RWPE2 (cell line): ENCODE measurements around the gene RBM43.
A peak's percentile ranks its signal among the peaks of the same experiment; 100 is the strongest.

Experiments
- ATAC-seq: fragments of 200-7000 bp; cut with Tn5 transposase; 3 replicates; pipeline ENCODE4 v1.9.1; 2021; ENCODE audit warnings: low read depth
- DNase-seq: peaks from one replicate; pipeline ENCODE4 v3.0.0-alpha.2; 2020; ENCODE audit warnings: low spot score
- H3K27ac ChIP-seq: fragments of 450-650 bp; 2 replicates; pipeline ENCODE4 v1.5.1; 2017; ENCODE audit warnings: mild to moderate bottlenecking; ENCODE audit not compliant: poor library complexity, severe bottlenecking
- H3K27me3 ChIP-seq: fragments of 250-450 bp; sonication (Bioruptor Pico); 2 replicates; pipeline ENCODE4 v1.5.1; 2021; ENCODE audit warnings: mild to moderate bottlenecking, moderate library complexity; ENCODE audit not compliant: insufficient read depth, poor library complexity, severe bottlenecking
- H3K36me3 ChIP-seq: fragments of 250-450 bp; sonication (Bioruptor Pico); 2 replicates; pipeline ENCODE4 v1.5.1; 2020; ENCODE audit warnings: low read depth, mild to moderate bottlenecking, moderate library complexity
- H3K4me1 ChIP-seq: fragments of 250-450 bp; sonication (Bioruptor Pico); 2 replicates; pipeline ENCODE4 v1.5.1; 2021; ENCODE audit warnings: mild to moderate bottlenecking, moderate library complexity; ENCODE audit not compliant: insufficient read depth, poor library complexity, severe bottlenecking
- H3K4me3 ChIP-seq: fragments of 250-450 bp; sonication (Bioruptor Pico); 2 replicates; pipeline ENCODE4 v1.5.1; 2021; ENCODE audit warnings: mild to moderate bottlenecking, moderate library complexity; ENCODE audit not compliant: severe bottlenecking
- H3K9me3 ChIP-seq: fragments of 250-450 bp; sonication (Bioruptor Pico); 2 replicates; pipeline ENCODE4 v1.5.1; 2021; ENCODE audit warnings: mild to moderate bottlenecking, moderate library complexity; ENCODE audit not compliant: severe bottlenecking
- CTCF ChIP-seq: fragments of 450-650 bp; IDR thresholded peaks from one replicate; pipeline ENCODE4 v1.5.1; 2017; ENCODE audit warnings: mild to moderate bottlenecking, moderate library complexity; ENCODE audit not compliant: poor library complexity, severe bottlenecking

The RBM43 gene

GRCh38 chr2:151205571-151205970, 56.1 kb downstream of the RBM43 start:
- Histone ChIP-seq H3K27me3 (no peaks in the 10 kb centered on the region), H3K9me3 (no peaks in the 10 kb centered on the region), H3K4me1 (no peaks in the 10 kb centered on the region), H3K4me3 (no peak overlapping the region), H3K36me3 (no peaks in the 10 kb centered on the region), H3K27ac (no peak overlapping the region)
- no peak for TF ChIP-seq CTCF
- no peak for DNase-seq
- no peak for ATAC-seq

DNA sequence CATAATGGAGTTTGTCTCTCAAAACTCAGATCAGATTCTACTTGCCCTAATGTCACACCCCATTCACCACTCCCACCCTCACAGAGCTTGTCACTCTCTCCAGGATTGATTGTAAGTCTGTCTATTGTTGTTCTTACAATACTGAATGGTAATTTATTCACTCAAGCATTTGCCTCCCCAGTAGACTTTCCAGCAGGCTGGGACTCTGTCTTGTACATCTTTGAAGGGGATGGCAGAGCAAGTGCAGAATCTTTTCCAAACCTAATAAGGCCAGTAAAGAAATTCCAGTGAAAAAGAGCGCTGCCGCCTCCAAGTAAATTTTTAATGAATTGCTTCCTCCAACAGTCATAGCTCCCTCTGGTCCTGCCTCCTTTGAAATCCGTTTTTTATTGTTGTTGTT, 56.9 kb downstream of the RBM43 start:
- no peaks in the 10 kb centered on the region for H3K36me3 ChIP-seq
- H3K27me3 ChIP-seq: no peaks in the 10 kb centered on the region
- TF ChIP-seq CTCF: no peak
- DNase-seq (no peak), ATAC-seq (no peak)
- no peaks in the 10 kb centered on the region for H3K4me1 ChIP-seq
- H3K9me3 ChIP-seq: no peaks in the 10 kb centered on the region
- H3K27ac ChIP-seq: no peak overlapping the region
- H3K4me3 ChIP-seq: no peak overlapping the region

GRCh38 chr2:151200844-151201243, 60.8 kb downstream of the RBM43 start:
- TF ChIP-seq CTCF: no peak
- no peak for ATAC-seq
- Histone ChIP-seq H3K4me1 (no peaks in the 10 kb centered on the region), H3K27me3 (no peaks in the 10 kb centered on the region), H3K9me3 (no peaks in the 10 kb centered on the region), H3K27ac (no peak overlapping the region), H3K4me3 (no peak overlapping the region), H3K36me3 (no peaks in the 10 kb centered on the region)
- no peak for DNase-seq

DNA sequence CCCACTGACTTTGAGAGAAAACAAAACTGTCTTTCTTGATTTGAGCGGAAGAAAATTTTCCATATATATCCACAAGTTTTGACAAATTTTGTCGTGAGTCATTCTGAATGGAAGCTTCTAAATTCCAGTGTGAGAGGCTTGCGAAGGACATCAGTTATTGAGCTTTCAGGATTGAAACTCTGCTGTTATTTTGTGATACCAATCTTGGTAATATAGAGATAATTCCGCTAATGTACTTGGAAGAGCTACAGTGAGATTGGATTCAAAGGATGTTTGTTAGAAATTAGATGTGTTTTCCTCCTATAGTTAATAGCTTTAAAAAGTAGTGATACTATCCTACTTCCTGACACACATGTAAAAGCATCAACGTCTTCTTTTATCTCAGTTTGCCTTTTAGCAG, 61.4 kb downstream of the RBM43 start:
- ATAC-seq: no peak
- Histone ChIP-seq H3K27ac (no peak overlapping the region), H3K4me1 (no peaks in the 10 kb centered on the region), H3K27me3 (no peaks in the 10 kb centered on the region), H3K4me3 (no peak overlapping the region), H3K36me3 (no peaks in the 10 kb centered on the region), H3K9me3 (no peaks in the 10 kb centered on the region)
- TF ChIP-seq CTCF: no peak
- DNase-seq: no peak

DNA sequence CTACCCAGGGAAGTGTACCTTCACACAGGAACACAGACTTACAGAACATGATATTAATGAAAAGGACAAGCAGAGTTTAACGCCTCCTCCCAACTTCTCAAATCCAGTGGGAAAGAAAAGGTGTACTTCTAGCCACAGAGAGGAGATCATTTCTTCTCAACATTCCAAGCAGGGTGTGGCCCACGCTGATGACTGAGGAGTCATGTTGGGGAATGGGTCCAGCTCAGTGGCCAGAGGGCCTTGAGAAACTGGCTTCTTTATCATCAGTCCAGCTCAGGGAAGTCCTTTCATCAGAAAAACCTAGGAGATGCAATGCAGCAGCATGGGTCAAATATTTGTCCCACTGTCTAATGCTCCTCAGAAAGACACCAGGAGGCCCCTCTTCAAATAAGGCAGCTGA, 63.0 kb downstream of the RBM43 start:
- peak; percentile 36; the same call in 1 of the 3 replicates for ATAC-seq
- H3K4me1 ChIP-seq: no peaks in the 10 kb centered on the region

More for the DNA sequence above, 63.0 kb downstream of the RBM43 start:
- DNase-seq: no peak
- no peak for TF ChIP-seq CTCF
- Histone ChIP-seq H3K9me3 (no peaks in the 10 kb centered on the region), H3K27me3 (no peaks in the 10 kb centered on the region), H3K36me3 (no peaks in the 10 kb centered on the region), H3K4me3 (no peak overlapping the region), H3K27ac (no peak overlapping the region)
